Kidney tubule cell (primary cell): ENCODE data around the gene PHB1.
A peak's percentile ranks its signal among the peaks of the same experiment; 100 is the strongest.
"Not testable (repeated sequence)": the region's sequence is repeated elsewhere in the genome, so short reads cannot be mapped to it uniquely, and the experiment has no call there.

Experiments used
- DNase-seq: peaks from one replicate; pipeline ENCODE4 v3.0.0-alpha.2; 2018; ENCODE audit warnings: low spot score

PHB1 gene

DNA sequence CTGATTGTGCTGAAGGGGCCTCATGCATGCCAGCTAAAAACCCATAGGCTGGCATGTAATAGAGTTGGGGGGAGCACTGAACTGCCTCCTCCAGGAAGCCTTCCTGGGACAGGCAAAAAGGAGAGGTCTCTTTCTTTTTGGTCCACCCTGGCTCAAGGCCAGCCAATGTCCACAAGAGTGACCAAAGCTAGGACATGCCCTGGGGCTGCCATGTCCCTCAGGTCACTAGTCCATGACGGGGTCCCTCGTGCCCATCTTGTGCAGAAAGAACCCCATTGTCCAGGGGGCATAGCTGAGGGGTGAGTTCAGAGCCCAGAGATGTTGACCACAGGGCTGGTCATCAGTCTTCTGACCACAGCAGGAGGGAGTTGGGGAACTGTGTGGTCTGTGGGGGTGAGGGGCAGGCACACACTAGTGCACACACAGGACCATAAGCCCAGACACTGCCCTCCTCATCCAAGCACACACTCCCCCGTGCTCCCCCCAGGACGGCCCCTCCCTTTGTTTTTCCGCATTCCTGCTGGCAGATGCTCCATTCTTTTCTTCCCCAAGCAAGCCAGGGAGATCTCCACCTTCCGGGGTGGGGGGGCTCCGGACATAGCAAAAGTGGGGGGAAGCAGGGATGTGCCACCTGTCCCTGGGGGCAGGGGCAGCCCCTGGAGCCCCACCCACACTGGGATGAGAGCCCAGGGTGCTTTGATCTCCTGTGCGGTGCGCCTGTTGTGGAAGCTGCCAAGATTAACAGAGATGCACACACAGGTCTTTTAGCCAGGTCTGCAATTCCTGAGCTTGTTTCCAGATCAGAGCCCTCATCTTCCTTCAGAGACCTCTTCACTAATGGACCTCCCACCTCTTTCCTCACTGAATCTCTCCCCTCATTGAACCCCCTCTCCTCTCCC lies 25.2 kb upstream of the PHB1 start:
- peak; percentile 87 for DNase-seq

DNA sequence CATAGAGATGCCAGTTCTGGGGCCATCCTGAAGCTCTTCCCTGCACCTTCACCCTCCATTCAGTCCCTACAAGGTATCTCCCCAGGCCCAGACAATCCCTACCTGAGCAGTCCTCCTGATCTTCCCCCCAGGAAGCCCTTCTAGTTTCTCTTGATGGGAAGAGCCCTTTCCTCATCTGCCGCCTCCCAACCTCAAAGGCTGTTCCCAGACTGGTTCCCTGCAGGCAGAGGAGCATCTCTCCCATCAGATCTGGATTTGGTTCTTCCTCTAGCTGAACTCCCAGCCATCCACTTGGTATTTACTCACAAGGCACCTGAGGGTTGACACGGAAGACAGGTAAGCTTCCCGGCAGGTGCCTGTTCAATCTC lies 24.6 kb upstream of the PHB1 start:
- DNase-seq, result no peak

DNA sequence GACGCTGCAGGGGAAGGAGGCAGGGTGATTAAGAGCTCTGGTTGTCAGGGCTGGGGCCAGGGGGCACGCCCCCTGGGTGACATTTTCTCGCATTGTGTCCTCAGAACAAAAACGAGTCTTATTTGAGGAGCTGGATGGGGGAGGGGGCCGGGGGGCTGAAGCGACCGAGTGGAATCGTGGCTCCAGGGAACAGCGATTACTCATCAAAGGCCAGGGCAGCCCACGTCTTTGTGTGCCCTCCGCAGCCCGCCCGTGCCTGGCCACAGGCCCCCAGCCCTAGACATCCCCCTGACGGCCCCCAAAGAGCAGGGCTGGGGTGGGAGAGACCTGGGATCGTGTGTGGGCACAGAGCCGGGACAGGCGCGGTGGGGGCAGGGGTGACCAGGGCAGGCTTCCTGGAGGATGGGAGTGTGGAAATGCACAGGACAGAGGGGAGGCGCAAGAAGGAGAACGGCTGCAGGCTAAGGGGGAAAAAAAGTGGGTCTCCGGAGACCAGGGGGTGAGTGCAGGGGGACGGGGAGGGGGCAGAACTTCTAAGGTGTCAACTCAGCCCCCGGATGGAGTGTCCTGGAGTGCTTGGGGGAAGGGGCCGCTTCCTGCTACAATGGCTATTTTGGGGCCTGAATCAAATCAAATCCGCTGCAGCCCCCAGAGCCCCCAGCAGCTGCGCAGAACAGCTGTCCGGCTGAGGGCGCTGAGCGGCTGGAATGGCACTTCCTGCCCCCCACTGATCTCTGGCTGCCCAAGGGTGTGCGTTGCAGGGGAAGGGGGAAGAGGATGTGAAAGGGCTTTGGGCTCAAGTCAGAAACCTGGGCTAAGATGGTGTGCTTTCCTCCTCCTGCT lies 24.0 kb upstream of the PHB1 start:
- no peak for DNase-seq

DNA sequence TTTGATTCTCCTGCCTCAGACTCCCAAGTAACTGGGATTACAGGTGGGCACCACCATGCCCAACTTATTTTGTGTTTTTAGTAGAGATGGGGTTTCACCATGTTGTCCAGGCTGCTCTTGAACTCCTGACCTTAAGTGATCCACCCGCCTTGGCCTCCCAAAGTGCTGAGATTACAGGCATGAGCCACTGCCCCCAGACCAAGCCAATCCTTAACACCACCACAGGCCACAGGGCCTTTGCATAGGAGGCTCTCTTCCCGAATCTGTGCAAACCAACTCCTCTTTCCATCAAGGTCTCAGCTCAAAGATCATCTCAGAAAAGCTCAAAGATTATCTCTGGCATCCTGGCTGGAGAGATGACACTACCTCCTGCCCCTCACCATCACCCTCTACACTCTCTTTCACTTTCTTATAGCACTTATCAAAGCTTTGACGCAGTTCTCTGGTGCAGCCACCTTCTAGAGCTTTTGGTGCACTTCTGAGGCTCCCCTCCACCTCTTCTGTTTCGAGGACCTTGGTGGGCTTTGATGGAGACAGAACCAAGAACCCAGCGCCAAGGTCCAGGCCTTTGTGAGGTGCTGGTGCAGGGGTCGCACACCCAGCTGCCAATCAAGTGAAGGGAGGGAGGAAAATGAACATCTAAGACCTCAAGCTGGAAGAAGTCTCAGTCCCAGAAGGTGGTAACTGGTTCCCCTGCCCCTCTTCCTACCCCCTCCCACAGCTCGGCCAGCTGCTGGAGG lies 23.2 kb upstream of the PHB1 start:
- DNase-seq, result no peak

DNA sequence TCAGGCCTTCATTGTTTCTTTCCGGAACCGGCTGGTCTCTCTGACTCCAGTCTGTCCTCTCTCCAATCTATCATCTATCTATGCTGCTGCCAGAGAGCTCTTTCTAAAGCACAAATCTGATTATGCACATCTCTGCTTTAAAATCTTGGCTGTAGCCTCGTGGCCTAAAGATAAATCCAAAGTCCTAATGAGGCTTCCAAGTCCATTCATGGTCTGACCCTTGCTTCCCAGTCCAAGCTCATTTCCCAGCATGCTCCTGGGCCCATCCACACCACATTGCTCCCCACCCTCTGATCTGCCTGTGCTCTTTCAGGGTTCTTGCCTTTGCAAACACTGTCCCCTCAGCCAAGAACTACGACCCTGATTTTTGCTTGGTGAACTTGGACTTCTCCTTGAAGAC lies 21.5 kb upstream of the PHB1 start:
- DNase-seq, result no peak

DNA sequence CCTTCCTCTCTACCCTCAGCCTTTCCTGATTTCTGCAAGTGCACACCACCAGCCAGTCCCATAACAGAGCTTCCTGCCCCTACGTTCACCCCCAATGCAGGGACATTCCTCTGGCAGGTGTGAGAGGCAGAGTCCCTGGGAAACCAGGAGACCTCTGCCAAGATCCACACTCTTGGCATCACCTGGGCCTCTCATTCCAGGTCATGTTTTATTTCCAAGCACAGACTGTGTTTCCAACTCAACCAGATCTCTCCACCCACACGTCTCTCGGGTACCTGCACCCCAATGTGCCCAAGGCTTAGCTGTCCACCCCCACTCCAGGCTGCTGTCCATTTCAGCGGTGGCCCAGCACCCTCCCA lies 21.0 kb upstream of the PHB1 start:
- no peak for DNase-seq

DNA sequence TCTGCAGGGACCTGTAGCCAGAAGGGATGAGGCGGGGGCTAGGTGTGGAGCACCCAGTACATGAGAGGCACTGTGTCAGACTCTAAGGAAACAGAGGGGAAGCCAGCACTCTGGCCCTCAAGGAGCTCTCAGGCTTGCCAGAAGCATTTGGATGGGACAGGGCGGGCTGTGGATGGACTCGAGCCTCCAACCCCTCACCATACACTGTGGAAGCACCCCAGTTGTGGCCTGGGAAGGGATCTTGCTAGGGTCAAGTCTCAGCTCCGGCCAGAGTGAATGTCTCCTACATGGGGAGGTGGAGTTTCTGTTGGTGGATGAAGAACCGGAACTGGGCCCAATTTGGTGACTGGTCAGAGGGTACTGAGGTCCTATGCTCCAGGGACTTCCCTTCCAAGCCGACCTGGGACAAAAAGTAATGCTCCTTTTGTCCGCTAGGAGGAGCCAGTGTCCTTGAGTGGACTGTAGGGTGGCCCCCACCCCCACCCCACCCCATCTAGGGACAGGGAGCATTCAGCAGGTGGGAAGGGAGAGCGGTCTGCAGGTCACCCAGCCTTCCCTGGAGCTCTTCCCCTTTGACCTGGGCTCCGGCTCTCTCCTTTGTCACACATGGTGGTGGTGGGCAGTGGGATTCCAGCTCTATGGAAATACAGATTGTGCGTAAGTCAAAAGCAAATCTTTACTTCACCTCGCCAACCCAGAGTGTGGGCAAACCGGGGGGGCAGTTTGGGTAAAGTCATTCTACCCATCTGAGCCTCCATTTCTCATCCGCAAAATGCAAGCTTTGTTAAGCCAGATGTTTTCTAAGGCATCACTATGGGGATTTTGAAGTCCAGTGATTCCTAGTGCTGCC lies 20.4 kb upstream of the PHB1 start:
- peak; percentile 54 for DNase-seq

DNA sequence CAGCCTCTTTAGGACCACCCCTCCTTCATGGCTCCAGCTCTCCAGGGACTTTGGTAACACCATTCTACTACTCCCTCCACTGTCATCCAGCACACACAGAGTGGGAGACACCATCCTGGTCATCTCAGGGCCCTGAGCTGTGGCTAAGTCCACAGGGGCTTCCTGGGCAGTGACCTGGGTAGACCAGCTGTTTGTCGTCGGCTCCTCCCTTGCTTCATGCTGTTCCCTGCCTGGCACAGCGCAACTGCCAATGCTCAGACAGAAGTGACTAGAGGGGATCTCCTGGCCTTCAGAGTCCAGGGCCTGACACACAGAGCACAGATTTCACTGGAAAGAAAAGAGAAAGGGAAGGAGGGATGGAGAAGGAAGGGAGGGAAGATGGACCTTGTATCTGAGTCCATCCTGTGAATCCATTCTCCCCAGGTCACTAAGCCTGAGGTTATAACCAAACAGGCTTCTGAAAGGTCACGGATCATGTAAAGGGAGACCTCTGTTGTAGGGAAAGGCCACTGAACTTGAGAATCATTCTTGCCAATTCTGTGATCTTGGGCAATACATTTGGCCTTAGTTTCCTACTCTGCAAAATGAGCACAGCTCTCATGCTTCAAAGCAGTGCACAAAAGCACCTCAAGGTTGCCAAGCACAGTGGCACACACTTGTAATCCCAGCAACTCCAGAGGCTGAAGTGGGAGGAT lies 18.5 kb upstream of the PHB1 start:
- no peak for DNase-seq

DNA sequence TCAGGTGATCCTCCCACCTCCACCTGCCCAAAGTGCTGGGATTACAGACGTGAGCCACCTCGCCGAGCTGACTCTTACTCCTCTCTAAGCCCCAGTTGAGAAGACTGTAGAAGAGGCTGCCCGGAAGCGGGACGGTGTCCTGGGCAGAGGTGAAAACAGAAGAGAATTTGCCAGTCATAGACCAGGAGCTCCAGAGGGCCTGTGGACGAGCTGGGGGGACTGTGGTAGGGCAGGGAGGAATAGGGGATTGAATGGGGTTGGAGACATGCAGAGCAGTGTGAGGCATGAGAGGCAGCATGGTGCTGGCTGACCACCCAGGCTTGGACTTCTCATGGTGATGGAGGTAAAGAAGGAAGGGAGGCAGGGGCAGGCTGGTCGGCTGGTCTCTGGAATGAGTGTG lies 17.1 kb upstream of the PHB1 start:
- DNase-seq, result no peak

DNA sequence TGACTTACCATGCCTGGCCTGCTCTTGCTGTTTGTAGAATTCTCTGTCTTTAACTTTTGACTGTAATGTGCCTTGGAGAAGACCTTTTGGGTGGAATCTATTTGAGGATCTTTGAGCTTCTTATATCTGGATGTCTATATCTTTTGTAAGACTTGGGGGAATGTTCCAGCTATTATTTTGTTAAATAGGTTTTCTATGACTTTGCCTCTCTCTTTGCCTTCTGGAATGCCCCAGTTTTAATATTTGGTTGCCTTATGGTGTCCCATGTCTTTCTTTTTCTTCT lies 10.3 kb upstream of the PHB1 start:
- no peak for DNase-seq

DNA sequence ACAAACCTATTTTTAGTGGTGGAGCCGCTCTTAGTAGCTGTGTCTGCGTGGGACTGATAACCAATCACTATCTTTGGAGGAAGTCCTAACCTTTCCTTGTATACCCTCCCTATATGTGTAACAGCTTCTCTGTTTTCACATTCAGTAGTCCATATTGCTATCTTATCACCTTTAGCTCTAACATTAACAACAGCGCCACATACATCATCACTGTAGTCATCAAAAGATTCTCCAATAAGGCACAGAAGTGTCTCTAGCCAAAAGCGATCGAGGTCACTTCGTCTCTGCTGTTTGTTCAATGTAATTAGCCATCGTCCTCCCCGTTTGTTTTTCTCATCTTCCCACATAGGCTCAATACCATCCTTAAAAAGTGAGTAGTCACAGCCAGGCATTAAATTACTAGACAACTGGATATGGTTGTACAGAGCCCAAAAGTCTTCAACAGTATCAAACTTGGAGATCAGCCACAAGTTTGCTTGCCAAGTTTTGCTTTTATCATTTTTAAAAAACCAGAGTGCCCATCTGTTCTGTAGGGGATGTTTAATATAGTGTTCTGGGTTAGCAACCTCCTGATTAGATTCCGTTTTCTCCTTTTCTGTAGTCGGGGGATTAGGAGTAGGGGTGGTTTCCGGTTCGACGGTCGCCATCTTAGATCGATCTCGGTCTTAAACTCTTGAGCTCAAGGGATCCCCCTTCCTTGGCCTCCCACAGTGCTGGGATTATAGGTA lies 9.8 kb upstream of the PHB1 start:
- not testable (repeated sequence) for DNase-seq

DNA sequence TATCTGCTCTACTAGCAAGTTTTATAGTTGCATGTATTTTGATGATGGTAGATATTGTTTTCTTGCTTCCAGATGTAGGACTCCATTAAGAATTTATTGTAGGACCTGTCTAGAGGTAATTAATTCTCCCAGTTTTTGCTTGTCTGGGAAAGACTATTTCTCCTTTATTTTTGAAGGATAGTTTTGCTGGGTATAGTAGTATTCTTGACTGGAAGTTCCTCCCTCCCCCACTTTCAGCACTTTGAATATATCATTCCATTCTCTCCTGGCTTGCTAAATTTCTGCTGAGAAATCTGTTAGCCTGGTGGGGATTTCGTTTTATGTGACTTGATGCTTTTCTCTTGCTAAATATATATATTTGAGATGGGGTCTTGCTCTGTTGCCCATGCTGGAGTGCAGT lies 8.0 kb upstream of the PHB1 start:
- DNase-seq, result no peak

DNA sequence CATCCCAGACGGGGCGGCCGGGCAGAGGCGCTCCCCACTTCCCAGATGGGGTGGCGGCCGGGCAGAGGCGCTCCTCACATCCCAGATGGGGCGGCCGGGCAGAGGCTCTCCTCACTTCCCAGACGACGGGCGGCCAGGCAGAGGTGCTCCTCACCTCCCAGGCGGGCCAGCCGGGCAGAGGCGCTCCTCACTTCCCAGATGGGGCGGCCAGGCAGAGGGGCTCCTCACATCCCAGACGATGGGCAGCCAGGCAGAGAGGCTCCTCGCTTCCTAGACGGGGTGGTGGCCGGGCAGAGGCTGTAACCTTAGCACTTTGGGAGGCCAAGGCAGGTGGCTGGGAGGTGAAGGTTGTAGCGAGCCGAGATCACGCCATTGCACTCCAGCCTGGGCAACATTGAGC lies 5.1 kb upstream of the PHB1 start:
- DNase-seq, result not testable (repeated sequence)

DNA sequence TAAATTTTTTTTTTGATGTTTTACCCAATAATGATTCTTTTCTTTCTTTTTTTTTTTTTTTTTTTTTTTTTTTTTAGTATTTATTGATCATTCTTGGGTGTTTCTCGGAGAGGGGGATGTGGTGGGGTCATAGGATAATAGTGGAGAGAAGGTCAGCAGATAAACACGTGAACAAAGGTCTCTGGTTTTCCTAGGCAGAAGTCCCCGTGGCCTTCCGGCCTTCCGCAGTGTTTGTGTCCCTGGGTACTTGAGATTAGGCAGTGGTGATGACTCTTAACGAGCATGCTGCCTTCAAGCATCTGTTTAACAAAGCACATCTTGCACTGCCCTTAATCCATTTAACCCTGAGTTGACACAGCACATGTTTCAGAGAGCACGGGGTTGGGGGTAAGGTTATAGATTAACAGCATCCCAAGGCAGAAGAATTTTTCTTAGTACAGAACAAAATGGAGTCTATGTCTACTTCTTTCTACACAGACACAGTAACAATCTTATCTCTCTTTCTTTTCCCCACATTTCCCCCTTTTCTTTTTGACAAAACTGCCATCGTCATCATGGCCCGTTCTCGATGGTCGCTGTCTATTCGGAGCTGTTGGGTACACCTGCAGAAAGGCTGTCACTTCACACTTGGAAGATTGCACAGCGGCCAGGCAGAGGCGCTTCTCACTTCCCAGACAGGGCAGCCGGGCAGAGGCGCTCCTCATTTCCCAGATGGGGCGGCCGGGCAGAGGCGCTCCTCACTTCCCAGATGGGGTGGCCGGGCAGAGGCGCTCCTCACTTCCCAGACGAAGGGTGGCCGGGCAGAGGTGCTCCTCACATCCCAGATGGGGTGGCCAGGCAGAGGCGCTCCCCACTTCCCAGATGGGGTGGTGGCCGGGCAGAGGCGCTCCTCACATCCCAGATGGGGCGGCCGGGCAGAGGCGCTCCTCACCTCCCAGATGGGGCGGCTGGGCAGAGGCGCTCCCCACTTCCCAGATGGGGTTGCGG lies 4.4 kb upstream of the PHB1 start:
- not testable (repeated sequence) for DNase-seq

DNA sequence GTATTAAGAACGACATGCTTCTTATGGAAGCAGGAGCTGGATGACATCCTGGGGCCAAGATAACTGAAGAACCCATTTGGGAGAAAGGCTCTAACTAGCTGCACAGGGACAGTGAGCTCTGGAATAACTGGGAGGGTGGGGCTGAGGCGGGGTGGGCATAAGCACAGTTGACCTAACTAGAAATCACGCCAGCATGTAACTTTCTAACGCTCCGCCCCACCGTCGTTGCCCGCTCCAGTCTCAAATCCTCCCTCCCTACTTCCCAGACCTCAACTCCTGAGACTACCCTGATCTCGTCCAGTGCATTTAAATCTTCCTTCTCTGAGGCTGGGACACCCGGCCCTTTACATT lies 436 bp downstream of the PHB1 start:
- no peak for DNase-seq

DNA sequence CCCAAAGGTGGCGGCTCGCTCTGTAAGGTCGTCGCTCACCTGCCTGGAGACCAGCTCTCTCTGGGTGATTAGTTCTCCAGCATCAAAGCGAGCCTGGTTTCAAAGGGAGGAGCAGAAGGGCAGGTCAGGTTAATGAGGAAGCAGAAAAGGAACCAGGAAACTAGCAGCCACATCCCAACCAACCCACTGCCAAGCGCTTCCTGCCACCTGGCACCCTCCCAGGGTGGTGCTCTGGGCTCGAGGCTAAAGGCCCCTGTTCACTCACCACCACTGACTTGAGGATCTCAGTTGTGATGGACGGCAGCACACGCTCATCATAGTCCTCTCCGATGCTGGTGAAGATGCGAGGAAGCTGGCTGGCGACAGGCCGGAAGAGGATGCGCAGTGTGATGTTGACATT lies 5.6 kb downstream of the PHB1 start:
- no peak for DNase-seq

DNA sequence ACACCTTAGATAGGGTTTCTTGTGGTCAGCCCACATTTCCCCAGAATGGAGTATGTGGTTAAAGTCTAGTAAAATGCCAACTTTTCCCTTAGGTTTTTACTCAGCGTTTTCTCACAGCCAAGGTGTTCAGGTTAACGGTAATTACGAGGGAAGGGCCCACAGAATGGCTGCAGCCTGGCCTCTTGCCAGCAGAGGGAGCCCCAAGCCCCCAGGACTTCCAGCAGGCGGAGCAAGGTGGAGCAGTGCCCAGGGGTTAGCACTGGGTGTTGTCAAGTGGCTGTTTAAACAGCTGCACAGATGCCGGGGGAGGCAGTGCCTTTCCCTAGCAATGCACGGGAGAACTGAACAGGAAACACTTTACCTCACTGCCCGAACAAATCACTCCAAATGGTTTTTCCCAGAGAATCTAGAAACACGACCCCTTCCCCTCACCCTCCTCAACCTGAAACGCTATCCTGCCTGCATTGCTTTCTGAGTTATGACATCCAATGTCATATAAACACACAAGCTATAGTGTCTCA lies 6.6 kb downstream of the PHB1 start:
- DNase-seq, result peak; percentile 65

DNA sequence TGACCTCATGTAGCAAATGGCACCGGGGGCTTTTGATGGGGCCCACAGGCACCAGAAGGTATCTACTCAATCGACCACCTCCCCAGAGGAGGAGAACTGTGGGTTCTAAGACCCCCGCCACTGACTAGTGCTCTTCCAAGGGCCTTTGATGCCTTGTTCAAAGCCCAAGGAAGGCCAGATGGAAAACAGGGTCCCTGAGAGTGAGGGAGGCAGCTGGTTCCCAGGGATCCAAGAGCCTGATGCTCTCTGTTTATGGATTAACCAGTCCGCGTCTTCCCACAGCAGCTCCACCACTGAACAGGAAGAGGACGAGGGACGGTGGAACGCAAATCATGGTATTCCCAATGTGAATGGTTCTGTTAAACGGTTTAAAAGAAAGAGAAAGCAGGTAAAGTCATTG lies 7.6 kb downstream of the PHB1 start:
- DNase-seq, result no peak

DNA sequence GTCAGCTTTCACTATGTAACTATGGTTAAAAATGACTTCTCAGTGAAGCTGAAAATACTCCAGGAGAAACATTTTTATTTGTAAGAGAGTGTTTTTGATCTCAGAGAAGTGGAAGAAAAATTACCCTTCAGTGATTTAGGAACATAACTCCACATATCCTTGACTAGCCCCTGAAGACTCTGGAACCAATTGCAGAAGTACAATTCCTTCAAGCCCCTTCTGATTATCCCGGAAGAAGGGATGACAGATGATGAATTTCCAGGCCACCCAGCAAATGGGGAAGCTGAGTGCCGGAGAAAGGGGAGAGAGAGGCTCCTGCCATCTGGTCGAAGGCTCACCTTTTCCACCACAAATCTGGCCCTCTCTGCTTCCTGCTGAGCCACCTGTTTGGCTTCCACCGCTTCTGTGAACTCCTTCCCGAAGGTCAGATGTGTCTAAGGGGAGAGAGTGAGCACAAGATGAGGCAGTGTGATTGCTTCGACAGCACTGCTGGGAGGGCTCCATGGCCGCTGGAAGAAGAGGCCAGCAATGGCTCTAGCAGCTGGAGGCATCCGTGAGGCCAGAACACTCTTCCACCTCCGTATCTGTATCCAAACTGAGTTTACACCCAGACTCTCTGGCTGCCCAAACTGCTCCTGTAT lies 8.1 kb downstream of the PHB1 start:
- DNase-seq, result no peak
